Activated T-cell treated with anti-CD3 and anti-CD28 coated beads, Interleukin-2, amount 50 U/mL, for 4 hours (primary cell): ENCODE measurements around the gene ITGAX. TPM values are rescaled to one million over a fixed set of nuclear protein-coding genes. Genes with fewer than 3 reads are reported as not detected.

Experiments used
- ATAC-seq, 2 donors: fragments of 200-7000 bp; cut with Tn5 transposase; one replicate each; pipeline ENCODE4 v1.10.0; 2021
- DNase-seq: peaks from one replicate; pipeline ENCODE4 v3.0.0-alpha.2; 2020
- H3K27me3 Mint-ChIP-seq: one replicate; pipeline ENCODE4 v1.8.0; 2021; ENCODE audit warnings: low read depth, mixed read lengths
- H3K36me3 Mint-ChIP-seq: one replicate; pipeline ENCODE4 v1.8.0; 2022; ENCODE audit warnings: mixed read lengths; ENCODE audit not compliant: insufficient read depth
- H3K4me1 Mint-ChIP-seq: one replicate; pipeline ENCODE4 v1.8.0; 2021; ENCODE audit warnings: low read depth, mixed read lengths
- H3K4me3 Mint-ChIP-seq: one replicate; pipeline ENCODE4 v1.8.0; 2021; ENCODE audit warnings: mild to moderate bottlenecking, moderate library complexity, mixed read lengths
- H3K9me3 Mint-ChIP-seq: one replicate; pipeline ENCODE4 v1.8.0; 2021; ENCODE audit warnings: mixed read lengths
- total RNA-seq, 3 donors: library from RNA; stranded (reverse); gene quantifications; one replicate each; pipeline ENCODE4 v1.2.1, GENCODE V29; 2021

ITGAX gene
- total RNA-seq, 3 donors from 2014 or later: 0.89 to 2.3 (median 2.2) TPM

DNA sequence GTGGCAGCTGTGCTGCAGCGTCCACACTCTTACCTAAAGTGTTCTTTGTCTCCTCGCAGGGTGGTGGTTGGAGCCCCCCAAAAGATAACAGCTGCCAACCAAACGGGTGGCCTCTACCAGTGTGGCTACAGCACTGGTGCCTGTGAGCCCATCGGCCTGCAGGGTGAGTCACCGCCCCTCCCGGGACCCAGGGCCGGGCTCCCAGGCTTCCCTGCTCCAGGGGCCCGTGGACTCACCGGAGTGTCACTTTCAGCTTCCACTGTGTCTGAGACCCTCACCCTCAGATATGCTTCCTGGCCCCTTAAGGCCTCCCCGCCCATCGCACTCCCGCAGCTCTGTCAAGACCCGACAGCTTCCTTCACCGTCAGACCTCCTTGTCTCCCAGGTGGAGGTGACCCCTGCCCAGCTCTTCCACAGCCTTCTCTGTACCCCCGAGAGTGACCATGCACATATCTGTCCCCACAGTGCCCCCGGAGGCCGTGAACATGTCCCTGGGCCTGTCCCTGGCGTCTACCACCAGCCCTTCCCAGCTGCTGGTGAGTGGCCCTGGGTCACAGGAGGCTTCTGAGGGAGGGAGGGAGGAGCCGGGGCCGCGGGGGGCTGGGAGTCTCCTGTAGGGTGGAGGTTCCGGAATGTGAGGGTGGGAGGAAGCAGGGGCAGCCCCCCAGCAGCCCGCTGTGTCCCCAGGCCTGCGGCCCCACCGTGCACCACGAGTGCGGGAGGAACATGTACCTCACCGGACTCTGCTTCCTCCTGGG lies 1.8 kb downstream of the ITGAX start:
- Mint-ChIP-seq H3K4me1 (peaks cover 42% of the 10 kb centered on the region), H3K9me3 (no peaks in the 10 kb centered on the region), H3K27me3 (peaks cover 9% of the 10 kb centered on the region), H3K36me3 (no peaks in the 10 kb centered on the region), H3K4me3 (peak overlapping the region; percentile 24)
- no peak for DNase-seq
- no peak for ATAC-seq

DNA sequence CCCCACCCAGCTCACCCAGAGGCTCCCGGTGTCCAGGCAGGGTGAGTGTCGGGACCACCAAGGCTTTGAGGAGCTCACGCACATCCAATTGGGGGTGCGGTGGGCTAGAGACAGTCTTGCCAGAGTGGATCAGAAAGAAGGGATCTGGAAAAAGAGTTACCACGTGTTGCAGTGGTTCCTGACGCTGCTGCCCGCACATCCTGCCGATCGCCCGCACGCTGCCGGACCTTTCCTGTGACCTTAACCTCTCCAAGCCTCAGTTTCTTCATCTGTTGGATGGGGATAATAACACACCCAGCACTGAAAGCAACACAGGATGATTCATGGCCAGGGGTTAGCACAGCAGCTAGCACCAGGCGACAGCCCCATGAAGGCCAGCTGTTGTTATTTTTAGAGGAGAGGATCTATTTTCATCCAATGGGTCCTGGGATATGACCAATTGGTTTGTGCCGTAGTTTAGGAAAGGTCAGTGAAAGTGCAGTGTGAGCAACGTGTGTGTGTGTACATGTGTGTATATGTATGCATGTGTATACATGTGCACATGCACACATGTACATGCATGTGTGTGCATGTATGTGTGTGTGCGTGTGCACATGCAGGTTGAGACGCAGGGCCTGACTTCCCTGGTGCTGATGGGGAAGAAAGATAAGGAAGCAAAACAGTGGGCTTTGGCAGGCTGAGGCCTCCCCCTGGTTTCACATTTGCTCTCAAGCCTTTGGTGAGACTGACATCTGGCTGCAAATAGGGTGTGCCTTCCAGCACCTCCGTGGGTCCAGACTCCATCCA lies 2.5 kb downstream of the ITGAX start:
- peaks cover 34% of the 10 kb centered on the region for H3K4me1 Mint-ChIP-seq
- ATAC-seq: no peak
- DNase-seq: no peak
- H3K27me3 Mint-ChIP-seq: peaks cover under 1% of the 10 kb centered on the region
- H3K4me3 Mint-ChIP-seq: peak overlapping the region; percentile 24
- H3K9me3 Mint-ChIP-seq: no peaks in the 10 kb centered on the region
- H3K36me3 Mint-ChIP-seq: no peaks in the 10 kb centered on the region

DNA sequence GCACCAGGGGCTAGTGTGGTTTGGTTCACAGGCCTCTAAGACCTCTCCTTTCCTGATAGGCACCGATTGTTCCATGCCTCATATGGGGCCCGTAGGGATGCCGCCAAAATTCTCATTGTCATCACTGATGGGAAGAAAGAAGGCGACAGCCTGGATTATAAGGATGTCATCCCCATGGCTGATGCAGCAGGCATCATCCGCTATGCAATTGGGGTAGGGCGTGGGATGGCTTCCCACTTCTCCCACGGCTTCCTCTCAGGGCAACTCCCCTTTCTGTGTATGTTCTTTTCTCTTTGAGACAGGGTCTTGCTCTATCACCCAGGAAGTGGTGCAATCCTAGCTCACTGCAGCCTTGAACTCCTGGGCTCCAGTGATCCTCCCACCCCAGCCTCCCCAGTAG lies 5.3 kb downstream of the ITGAX start:
- ATAC-seq: no peak
- H3K9me3 Mint-ChIP-seq: no peaks in the 10 kb centered on the region
- H3K27me3 Mint-ChIP-seq: no peaks in the 10 kb centered on the region
- H3K36me3 Mint-ChIP-seq: no peaks in the 10 kb centered on the region
- H3K4me3 Mint-ChIP-seq: no peak overlapping the region
- DNase-seq: no peak
- peaks cover 16% of the 10 kb centered on the region for H3K4me1 Mint-ChIP-seq

DNA sequence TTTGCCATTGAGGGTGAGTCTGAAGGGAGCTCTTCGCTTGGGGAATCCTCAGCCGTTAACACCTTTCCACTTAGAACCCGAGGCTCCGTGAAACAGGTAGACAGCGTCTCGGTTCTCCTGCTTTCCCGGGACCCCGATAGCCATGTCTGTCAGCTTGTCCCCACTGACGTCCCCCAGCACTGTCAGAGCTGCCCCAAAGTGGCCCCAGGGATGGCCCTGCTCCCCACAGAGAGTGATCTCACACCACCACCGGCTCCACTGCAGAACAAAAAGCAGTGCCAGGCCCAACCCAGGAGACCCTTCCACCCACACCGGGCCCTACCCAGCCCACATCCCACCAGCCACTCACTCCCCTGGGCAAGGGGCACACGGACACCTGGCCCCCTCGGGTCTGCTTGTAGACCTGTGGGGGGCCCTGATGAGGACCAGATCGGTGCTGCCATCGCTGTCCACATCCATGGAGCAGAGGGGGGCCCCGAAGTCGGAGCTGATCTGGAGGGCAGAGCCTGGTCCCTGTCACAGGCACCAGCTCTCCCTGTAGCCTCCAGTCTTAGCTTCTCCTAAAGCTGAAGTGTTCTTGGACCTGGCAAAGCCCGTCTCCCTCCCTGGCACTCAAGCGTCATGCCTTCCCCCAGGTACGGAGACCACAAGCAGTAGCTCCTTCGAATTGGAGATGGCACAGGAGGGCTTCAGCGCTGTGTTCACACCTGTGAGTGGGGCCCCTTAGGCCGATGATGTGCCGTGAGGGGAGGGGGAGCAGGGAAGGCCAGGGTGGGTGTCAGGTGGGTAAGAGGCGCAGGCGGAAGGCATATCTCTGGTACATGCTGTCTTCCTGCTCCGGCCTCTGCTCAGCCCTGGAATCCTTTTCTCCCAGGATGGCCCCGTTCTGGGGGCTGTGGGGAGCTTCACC lies 6.5 kb downstream of the ITGAX start:
- no peaks in the 10 kb centered on the region for H3K9me3 Mint-ChIP-seq
- H3K4me1 Mint-ChIP-seq: peaks cover 18% of the 10 kb centered on the region
- H3K4me3 Mint-ChIP-seq: no peak overlapping the region
- H3K36me3 Mint-ChIP-seq: no peaks in the 10 kb centered on the region
- ATAC-seq (no peak), DNase-seq (no peak)
- H3K27me3 Mint-ChIP-seq: no peaks in the 10 kb centered on the region

DNA sequence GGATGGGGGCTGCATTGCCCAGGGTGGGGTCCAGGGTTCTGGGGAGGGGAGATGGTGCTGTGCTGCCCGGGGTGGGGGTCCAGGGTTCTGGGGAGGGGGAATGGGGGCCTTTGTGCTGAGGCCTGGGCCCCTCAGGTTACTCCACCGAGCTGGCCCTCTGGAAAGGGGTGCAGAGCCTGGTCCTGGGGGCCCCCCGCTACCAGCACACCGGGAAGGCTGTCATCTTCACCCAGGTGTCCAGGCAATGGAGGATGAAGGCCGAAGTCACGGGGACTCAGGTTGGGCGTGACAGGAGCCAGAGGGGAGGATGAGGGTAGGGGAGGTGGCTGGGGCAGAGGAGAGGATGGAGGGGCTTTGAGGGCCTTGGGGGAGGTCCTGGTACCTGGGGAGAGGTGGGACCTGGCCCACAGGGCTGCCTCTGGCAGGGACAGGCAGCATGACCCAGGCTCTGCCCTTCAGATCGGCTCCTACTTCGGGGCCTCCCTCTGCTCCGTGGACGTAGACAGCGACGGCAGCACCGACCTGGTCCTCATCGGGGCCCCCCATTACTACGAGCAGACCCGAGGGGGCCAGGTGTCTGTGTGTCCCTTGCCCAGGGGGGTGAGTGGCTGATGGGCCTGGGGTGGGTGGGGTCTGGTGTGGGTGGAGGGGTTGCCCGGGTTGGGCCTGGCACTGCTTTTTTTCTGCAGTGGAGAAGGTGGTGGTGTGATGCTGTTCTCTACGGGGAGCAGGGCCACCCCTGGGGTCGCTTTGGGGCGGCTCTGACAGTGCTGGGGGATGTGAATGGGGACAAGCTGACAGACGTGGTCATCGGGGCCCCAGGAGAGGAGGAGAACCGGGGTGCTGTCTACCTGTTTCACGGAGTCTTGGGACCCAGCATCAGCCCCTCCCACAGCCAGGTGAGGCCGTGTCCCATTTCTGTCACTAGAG lies 7.8 kb downstream of the ITGAX start:
- ATAC-seq (no peak), DNase-seq (no peak)
- H3K9me3 Mint-ChIP-seq: no peaks in the 10 kb centered on the region
- no peaks in the 10 kb centered on the region for H3K27me3 Mint-ChIP-seq
- H3K4me1 Mint-ChIP-seq: peaks cover 25% of the 10 kb centered on the region
- no peaks in the 10 kb centered on the region for H3K36me3 Mint-ChIP-seq
- no peak overlapping the region for H3K4me3 Mint-ChIP-seq

DNA sequence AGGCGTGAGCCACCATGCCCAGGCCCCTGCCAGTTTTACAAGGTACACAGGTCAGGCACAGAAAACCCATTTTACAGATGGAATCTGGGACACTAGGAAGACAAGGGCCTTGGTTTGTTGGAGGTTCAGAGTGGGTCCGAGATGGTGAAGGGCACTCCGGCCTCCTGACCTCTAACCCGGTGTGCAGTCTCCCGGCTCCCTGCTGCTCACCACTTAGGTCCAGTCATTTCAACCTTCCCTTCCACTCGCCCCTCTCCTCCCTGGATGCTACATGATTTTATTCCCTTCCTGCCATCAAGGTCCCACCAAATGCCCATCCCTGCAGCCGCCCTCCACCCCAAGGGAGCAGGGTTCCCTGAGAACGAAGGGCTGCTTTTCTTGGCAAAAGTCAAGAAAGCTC lies 8.7 kb downstream of the ITGAX start:
- DNase-seq (no peak), ATAC-seq (no peak)
- H3K27me3 Mint-ChIP-seq: no peaks in the 10 kb centered on the region
- H3K4me3 Mint-ChIP-seq: no peak overlapping the region
- peaks cover 25% of the 10 kb centered on the region for H3K4me1 Mint-ChIP-seq
- H3K9me3 Mint-ChIP-seq: no peaks in the 10 kb centered on the region
- H3K36me3 Mint-ChIP-seq: no peaks in the 10 kb centered on the region

DNA sequence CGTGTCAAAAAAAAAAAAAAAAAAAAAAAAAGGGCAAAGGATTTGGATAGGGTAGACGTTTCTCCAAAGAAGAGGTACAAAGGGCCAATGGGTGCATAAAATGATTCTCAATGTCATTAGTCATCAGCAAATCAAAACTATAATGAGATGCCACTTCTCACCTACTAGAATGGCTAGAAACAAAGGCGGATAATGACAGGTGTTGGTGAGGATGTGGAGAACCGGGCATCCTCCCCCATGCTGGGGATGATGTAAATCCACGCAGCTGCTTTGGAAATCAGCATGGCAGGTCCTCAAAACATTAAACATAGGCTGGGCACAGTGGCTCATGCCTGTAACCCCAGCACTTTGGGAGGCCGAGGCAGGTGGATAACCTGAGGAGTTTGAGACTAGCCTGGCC lies 9.4 kb downstream of the ITGAX start:
- DNase-seq: no peak
- H3K36me3 Mint-ChIP-seq: no peaks in the 10 kb centered on the region
- no peak for ATAC-seq
- H3K4me3 Mint-ChIP-seq: no peak overlapping the region
- no peaks in the 10 kb centered on the region for H3K9me3 Mint-ChIP-seq
- peaks cover 25% of the 10 kb centered on the region for H3K4me1 Mint-ChIP-seq
- no peaks in the 10 kb centered on the region for H3K27me3 Mint-ChIP-seq

DNA sequence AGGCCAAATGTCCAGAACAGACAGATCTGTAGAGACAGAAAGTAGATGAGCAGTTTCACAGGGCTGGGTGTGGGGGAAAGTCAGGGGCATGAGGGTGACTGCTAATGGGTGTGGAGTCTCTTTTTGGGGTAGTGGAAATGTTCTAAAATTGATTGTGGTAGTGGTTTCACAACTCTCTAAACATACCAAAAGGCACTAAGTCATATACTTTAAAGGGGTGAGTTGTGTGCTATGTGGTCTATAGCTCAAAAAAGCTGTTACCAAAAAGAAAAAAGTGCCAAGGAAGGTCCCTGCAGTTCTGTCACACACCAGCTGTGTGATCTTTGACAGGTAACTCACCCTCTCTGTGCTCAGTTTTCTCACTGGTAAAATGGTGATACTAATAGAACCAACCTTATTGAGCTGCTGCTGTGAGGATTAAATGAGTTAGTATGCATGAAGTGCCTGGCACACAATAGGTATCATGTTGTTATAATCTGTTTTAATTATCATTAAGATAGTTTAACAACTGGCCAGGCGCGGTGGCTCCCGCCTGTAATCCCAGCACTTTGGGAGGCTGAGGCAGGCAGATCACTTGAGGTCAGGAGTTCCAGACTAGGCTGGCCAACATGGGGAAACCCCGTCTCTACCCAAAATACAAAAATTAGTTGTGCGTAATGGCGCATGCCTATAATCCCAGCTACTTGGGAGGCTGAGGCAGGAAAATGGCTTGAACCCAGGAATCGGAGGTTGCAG lies 10.3 kb downstream of the ITGAX start:
- Mint-ChIP-seq H3K27me3 (no peaks in the 10 kb centered on the region), H3K9me3 (no peaks in the 10 kb centered on the region), H3K36me3 (no peaks in the 10 kb centered on the region), H3K4me3 (no peak overlapping the region), H3K4me1 (peaks cover 25% of the 10 kb centered on the region)
- DNase-seq (no peak), ATAC-seq (peak; percentile 37 to 70)

DNA sequence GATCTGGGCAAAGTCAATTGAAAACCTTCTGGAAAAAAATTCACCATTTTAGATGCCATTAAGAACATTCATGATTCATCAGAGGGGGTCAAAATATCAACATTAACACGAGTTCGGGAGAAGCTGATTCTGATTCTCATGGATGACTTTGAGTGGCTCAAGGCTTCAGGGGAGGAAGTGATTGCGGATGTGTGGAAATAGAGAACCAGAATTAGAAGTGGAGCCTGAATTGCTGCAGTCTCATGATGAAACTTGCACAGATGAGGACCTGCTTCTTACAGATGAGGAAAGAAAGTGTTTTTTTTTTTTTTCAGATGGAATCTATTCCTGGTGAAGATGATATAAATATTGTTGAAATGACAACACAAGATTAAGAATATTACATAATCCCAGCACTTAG lies 12.9 kb downstream of the ITGAX start:
- H3K4me3 Mint-ChIP-seq: no peak overlapping the region
- H3K27me3 Mint-ChIP-seq: no peaks in the 10 kb centered on the region
- H3K9me3 Mint-ChIP-seq: no peaks in the 10 kb centered on the region
- ATAC-seq (no peak), DNase-seq (no peak)
- H3K4me1 Mint-ChIP-seq: peaks cover 25% of the 10 kb centered on the region
- H3K36me3 Mint-ChIP-seq: no peaks in the 10 kb centered on the region

DNA sequence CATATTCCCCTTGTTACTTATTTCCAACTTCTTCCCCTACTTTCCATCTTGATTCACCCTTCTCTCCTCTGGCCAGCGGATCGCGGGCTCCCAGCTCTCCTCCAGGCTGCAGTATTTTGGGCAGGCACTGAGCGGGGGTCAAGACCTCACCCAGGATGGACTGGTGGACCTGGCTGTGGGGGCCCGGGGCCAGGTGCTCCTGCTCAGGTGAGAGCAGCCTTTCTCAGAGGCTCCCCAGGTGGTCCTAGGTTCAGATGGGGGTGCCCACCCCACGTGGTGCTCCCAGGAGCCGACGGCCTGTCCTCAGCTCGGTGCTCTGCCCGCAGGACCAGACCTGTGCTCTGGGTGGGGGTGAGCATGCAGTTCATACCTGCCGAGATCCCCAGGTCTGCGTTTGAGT lies 16.0 kb downstream of the ITGAX start:
- DNase-seq (no peak), ATAC-seq (no peak)
- peaks cover 19% of the 10 kb centered on the region for H3K4me1 Mint-ChIP-seq
- H3K4me3 Mint-ChIP-seq: no peak overlapping the region
- no peaks in the 10 kb centered on the region for H3K27me3 Mint-ChIP-seq
- H3K36me3 Mint-ChIP-seq: no peaks in the 10 kb centered on the region
- peaks cover 9% of the 10 kb centered on the region for H3K9me3 Mint-ChIP-seq

DNA sequence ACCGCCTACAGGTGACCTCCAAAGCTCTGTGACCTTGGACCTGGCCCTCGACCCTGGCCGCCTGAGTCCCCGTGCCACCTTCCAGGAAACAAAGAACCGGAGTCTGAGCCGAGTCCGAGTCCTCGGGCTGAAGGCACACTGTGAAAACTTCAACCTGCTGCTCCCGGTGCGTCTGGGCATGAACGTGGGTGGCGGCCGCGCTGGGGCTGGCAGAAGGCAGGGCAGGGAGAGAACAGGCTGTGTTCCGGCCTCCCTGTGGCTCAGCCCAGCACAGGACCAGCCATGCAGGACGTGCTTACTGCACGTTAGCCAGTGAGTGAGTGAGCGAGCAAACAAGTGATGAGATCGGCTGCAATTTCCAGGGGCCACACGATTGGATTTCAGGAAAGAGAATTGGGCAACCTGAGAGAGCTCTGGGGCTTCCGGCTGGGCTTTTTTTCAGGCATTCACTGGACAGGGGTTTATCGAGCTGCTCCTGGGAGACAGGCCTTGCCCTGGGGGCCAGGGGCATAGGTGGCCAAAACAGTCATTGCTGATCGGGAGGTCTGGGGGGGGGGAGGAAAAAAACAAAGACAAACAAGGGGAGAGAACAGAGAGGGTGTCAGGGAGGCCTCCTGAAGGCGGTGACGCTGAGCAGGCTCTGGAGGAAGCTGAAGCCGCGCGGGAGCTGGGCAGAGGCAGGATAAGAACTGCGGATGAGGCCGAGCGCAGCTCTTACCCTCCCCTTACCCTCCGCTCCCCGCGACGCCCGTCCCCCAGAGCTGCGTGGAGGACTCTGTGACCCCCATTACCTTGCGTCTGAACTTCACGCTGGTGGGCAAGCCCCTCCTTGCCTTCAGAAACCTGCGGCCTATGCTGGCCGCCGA lies 16.9 kb downstream of the ITGAX start:
- no peak overlapping the region for H3K4me3 Mint-ChIP-seq
- H3K4me1 Mint-ChIP-seq: peaks cover 14% of the 10 kb centered on the region
- no peak for ATAC-seq
- no peaks in the 10 kb centered on the region for H3K36me3 Mint-ChIP-seq
- H3K27me3 Mint-ChIP-seq: no peaks in the 10 kb centered on the region
- H3K9me3 Mint-ChIP-seq: peaks cover 9% of the 10 kb centered on the region
- no peak for DNase-seq

DNA sequence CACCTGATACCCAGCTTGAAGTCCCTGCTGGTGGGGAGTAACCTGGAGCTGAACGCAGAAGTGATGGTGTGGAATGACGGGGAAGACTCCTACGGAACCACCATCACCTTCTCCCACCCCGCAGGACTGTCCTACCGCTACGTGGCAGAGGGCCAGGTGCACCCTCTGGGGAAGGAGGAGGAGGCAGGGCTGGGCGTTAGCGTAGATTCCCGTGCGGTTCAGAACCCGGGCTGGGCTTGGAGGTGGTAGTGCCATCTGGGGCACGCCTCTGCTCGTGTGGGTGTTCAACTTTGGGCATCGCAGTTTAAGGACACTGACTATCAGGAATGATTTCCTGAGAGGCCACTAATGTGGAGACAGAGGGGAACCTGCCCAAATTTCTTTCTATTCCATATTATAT lies 18.3 kb downstream of the ITGAX start:
- no peaks in the 10 kb centered on the region for H3K36me3 Mint-ChIP-seq
- H3K4me3 Mint-ChIP-seq: no peak overlapping the region
- ATAC-seq (no peak), DNase-seq (no peak)
- peaks cover 7% of the 10 kb centered on the region for H3K4me1 Mint-ChIP-seq
- no peaks in the 10 kb centered on the region for H3K27me3 Mint-ChIP-seq
- H3K9me3 Mint-ChIP-seq: peaks cover 9% of the 10 kb centered on the region
